H4 (cell line): ENCODE measurements around the gene H19. TPM values are rescaled to one million over a fixed set of nuclear protein-coding genes. Genes with fewer than 3 reads are reported as not detected.

Source experiments
- DNase-seq: peaks from one replicate; pipeline ENCODE4 v3.0.0-alpha.2; 2015; ENCODE audit warnings: low spot score
- total RNA-seq: library from RNA; depleted of rRNA; stranded (reverse); fragments of >200 nt; shearing (Covaris generic); gene quantifications from 2 replicates; pipeline ENCODE4 v1.2.3, GENCODE V29; 2014; rRNA removed

Gene H19
- total RNA-seq, result 0.23 and 2.9 TPM in 2 replicates

DNA sequence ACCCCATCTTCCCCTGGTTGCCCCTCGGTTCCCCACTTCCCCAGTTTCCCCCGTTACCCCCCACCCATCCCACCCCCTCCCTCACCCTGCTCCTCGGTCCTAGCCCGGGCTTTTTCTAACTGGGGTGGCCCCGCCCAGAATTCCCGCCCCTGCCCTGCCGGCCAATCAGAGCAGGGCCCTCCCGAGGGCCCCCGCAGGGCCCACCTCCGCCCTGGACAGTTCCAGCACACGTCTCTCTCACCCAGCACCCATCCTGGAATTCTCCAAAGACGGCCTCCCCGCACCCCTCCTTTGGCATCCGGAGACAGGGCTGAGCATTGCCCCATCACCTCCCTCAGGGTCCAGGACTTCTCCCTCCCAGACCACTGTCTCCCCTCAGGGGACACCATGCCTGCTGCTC lies at the start of gene H19:
Gene H19, minus strand, starts transcription at position 88 of the 400 bp plus-strand sequence.
- DNase-seq, result no peak

DNA sequence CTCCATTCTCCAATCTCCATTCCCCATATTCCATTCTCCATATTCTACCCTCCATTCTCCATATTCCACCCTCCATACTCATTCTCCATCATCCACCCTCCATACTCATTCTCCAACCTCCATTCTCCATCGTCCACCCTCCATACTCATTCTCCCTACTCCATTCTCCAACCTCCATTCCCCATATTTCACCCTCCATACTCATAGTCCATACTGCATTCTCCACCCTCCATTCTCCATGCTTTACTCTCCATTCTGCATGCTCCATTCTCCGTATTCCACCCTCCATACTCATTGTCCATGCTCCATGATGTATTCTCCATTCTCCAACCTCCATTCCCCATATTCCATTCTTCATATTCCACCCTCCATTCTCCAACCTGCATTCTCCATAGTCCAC lies 44.3 kb upstream of the H19 start:
- no peak for DNase-seq

DNA sequence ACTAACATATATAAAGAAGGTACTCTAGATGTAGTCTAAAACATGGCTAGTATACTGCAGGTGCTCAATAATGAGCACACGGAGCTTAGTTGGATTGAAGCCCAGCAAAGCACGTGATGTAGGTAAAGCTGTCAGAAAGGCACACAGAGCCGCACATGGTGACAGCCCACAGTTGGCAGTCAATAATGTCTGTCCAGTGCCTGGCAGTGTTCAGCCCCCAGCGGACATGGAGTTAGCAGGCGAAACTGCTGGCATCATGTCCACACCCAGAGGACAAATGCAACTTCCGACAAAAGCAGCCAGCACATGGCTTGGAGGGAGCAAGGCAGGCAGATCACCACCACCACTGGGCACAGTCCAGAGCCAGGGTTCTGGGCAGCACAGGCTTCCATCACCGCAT lies 43.5 kb upstream of the H19 start:
- DNase-seq, result no peak

DNA sequence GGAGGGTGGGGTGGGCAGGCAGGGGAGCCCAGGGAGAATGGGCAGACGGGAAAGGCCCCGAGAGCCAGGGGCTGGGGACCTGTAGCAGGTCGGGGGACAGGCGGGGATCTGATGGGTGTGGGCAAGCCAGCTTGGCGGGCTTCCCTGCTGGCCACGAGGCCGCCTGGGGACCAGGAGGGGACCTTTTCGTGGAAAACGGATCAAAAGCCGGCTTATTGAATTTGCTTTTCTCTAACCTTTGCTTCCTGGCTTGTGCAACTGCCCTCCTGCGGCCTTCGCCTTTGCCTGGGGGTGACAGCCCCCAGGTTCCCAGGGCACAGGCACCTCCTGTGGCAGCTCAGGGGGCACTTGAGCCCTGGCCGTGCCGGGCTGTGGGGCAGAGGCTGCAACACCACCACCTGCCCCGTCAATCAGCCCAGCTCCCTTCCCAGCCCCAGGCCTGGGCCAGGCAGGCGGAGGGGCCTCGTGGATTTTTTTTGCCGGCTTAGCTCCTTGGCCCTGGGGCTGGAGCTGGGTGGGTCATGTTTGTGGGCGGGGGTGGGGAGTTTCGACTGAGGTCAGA lies 41.6 kb upstream of the H19 start:
- no peak for DNase-seq

DNA sequence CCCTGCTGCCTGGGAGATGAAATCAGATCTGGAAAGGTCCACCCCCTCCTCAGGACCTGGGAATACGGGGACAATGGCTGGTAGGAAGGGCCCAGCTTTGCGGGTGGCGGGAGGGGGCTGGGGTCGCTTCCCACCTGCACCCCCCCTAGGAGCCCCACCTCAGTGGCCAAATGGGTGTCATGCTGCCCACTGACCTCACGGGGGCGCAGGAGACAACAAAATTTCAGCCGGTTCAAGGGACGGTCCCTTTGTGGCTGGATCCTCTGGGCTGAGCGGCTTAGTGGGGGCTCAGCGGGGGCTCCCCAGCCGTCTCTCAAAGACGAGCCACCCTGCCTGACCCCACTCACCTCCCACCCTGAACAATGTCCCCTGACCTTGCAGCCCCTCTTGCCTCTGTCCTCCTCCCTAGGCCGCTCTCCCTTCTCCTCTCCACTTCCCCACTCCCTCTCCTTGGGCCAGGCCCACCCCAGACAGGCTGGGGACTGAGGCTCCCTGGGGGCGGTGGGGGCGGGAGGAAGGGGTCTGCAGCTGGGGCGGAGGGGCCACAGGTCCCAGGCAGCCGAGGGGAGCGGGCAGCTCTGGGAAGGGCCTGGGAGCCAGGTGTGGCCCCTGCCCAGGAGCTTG lies 39.3 kb upstream of the H19 start:
- no peak for DNase-seq

DNA sequence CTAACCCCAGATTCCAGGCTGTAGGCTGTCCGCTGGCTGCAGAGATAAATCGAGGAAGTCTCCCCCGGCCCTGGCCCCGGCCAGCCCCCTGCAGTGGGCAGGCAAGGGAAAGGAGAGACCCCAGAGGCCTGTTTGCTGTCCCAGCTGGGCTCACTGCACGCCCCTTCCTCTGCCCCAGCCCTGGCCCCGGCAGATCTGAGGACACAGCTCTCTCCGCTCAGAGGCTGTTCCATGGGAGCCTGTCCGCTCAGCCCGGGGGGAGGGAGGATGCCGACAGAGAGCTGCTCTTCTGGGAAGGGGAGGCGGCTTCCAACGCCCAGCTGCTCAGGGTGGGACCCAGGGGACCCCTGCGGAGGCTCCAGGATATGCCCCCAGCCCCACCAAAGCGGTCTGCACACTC lies 37.7 kb upstream of the H19 start:
- DNase-seq, result no peak

DNA sequence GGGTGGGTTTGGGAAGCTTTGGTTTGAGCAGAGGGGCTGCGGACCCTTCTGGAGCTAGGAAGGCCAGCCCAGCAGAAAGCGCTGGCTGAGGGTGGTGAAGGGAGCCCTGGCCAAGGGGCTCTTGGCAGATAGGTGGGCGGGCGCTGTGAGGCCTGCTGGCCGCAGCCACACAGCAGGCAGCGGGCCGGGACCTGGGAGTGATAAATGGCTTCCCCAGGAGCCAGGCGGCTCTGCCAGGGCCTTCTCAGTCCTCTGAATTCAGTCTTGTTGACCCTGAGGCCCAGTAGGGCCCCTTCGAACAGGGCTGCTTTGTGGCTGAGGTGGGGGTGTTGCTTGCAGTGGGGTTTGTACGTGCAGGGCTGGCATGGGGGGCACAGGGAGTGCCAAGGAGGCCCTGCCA lies 33.4 kb upstream of the H19 start:
- DNase-seq, result no peak

DNA sequence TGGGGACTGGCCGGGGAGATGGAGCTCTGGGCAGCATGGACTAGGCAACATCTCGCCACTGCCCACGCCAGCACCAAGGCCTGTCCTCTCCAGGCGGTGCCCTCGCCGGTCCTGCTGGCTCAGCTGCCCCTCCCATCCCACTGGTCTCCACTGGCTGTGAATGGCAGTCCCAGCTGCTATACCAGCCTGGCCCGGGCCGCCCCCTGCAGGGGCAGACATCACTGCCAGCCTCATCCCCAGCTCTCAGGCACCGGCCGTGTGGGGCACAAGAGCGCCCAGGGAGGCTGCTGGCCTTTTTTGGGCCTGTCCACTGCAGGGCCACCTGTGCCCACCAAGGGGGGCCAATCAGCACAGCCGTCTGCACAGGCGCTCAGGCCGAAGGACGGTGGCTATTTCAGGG lies 30.1 kb upstream of the H19 start:
- no peak for DNase-seq

DNA sequence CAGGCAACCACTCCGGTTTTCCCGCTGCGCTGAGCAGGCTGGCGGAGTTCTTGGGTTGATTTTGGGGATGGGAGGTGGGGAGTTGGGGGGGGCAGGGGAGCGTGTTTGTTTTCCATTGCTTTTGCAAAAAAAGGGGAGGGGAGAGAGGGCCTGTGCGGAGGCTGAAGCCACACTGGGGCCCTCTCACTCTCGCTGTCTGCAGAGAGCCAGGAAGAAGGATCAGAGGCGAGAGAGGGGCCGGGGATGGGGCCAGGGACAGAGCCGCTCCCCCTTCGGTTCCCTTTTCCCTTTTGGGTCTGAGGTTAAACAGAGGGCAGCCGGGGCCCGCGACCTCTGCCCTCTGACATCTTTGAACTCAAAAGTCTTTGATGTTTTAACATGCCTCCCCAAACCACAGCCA lies 17.4 kb upstream of the H19 start:
- no peak for DNase-seq

DNA sequence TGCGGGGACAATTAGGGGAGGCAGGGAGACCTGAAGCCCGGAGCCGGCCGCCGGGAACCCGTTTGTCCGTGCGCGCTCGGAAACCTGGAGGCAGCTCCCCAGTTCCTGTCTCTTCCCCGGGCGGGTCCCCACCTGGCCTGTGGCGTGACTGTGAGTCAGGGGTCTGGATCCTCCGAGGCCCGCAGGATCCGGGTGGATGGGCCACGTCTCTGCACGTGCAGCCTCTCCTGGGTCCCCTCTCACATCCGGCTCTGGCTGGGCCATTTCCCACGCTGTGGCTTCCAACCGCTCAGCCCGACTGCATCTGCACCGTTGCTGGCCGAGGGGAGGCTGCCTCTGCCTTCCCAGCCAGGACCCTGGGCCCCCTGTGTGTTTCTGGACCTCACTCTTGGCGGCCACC lies 14.8 kb upstream of the H19 start:
- no peak for DNase-seq

DNA sequence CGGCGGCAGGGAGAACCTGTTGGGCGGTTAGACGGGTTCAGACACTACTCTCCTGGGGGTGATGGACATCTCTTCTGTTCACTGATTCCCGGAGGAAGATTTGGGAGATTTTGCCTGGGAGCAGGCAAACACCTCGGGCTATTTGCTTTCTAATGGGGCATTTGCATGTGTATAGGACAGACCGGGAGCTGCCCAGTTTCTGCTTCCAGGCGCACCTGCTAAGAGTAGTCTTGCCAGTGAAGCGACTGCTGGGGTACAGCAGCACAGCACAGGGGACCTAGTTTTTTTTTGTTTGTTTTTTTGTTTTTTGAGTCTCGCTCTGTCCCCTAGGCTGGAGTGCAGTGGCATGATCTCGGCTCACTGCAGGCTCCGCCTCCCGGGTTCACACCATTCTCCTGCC lies 6.8 kb upstream of the H19 start:
- DNase-seq, result no peak

DNA sequence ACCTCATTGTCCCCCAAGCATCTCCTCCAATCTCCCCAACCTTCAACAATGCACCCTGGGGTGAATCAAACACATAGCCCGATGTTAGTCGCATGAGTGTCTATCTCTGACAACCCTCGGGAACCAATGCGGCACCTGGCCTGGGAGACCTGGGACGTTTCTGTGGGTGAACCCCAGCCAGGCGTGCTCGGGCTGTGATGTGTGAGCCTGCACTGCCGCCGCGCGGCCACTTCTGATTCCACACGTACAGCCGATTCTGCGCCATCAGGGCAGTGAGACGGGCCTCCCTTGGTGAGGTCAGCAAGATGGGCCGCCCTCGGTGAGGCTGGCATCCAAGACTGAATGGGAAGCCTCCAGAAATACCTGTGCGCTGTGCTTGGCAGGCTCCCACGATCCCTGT lies 5.2 kb upstream of the H19 start:
- no peak for DNase-seq

DNA sequence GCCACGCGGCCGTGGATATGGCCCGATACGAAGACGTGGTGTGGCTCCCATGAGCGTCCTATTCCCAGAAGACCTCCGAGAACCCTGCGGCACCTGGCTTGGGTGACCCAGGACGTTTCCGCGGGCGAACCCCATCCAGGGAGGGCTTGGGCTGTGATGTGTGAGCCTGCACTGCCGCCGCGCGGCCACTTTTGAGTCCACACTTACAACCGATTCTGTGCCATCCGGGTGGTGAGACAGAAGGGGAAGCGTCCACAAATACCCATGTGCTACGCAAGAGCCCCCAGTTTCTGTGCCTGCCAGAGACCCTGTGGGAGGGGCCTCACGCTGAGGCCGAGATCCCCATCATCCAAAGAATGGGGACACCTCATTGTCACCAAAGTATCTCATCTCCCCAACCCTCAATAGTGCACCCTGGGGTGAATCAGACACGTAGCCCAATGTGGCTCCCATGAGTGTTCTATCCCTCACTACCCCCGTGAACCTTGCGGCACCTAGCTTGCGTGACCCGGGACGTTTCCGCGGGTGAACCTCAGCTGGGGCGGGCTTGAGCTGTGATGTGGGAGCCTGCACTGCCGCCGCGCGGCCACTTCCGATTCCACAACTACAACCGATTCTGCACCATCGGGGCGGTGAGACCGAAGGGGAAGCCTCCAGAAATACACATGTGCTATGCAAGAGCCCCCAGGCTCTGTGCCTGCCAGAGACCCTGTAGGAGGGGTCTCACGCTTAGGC lies 4.6 kb upstream of the H19 start:
- no peak for DNase-seq

DNA sequence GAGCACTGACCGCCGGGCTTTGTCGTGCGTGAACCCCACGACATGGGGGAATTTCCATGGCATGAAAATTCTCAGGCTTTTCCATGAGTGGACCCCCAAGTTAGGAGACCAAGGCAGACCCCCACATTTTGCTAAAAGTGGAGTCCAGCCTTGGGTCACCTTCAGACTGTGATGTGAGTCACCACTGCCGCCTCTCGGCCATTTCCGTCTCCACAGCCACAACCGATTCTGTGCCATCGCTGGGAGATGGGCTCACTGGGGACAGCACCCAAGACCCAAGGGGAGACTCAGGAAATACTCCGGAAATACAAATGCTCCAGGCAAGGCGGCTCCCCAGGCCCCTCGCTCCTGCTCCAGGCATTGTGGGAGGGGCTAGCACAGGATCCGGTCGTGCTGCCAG lies 1.2 kb upstream of the H19 start:
- DNase-seq, result no peak

DNA sequence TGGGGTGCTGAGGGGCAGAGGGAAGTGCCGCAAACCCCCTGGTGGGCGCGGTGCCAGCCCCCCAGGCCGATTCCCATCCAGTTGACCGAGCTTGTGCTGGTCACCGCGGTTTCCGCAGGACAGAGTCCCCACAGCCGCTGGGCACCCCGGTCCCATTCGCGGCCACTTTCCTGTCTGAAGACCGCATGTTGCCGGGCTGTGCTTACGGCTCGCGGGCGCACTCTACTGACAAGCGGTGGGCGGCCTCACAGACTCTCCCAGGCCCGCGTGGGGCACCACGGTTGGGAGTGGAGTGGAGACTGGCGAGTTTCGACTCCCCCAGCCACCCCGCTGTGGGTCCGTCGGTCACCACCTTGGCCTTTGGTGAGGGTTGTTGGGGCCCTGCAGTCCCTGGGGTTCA lies 648 bp upstream of the H19 start:
- DNase-seq, result no peak

DNA sequence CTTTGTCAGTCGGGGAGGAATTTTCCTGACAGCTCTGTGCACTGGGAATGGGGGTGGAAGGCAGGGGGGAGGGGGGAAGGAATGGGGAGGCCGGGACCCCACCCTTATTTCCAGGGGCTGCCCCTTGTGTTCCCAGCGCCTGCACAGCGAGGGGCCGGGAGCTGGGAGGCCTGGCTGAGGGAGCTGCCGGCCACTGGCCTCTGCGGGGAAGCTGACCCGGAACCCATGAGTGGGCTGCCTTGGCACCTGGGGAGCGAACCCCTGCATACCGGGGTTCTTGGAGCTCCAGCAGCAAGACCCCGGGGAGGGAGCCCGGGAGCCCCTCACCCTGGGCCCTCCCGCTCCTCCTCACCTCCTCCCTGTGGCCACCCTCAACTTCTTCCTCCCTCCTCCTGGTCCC lies 3.5 kb downstream of the H19 start:
- no peak for DNase-seq

DNA sequence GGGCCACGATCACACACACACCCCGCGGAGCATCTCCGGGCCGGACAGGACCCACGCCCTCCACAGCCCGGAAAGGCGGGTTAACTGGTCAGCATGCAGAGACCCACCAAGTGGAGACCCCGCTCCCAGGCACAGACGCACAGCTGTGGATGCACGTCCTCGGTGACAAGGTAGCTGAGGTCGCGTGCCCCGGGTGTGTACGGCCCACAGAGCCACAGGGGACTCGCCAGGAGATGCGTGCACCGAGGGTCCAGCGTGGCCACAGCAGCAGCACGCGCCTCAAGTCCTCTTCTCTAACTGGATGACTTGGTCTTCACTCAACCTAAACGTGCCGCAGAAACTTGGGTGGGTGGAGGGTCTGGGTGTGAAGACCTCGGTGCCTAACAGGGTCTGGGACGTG lies 5.5 kb downstream of the H19 start:
- DNase-seq, result no peak

DNA sequence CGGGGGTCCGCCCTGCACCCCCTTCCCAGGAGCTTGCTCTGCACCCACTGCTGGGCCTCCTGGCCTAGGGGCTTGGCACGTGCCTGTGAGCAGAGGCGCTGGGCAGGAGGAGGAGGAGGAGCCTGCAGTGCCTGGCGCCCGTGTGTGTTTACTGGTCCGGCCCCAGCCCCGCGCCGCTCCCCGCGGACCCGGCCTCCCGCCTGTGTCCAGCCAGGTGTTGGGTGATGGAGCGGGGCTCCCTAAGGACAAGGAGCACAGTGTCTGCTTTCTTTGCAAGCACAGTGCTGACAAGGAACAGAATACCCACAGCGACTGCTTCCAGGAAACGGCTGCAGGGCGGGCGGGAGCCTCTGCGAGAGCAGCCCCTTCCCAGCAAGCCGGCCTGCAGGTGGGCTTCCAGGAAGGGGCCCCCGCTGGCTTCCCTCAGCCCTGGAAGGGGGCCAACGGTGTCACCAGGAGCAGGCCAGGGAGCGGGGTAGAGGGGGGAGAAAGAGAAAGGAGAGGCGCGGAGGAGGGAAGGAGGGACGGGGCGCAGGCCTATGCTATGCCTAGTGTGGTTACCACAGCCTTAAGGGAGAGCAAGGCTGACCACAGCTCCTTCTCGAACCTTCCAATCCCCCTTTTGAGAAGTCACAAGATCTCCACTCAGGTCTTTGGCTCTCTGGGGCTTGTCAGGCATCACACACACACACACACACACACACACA lies 6.6 kb downstream of the H19 start:
- no peak for DNase-seq

DNA sequence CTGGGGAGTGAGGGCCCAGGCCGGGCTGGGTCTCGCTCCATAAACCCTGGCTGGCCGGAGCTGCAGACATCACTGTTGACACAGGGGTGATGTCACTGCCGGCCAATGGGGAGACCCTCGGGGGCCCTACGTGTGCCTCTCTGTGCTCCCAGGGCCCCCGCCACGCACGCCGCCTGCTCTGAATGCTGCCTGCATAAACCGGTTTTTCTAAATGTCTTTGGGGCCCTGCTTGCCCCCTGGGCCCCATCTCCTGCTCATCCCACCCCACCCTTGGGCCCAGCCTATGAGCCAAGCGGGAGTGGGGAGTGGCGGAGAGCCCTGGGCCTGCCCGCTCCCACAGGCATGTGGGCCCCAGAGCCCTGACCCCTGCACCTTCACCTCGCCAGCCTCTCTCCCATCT lies 7.7 kb downstream of the H19 start:
- no peak for DNase-seq

DNA sequence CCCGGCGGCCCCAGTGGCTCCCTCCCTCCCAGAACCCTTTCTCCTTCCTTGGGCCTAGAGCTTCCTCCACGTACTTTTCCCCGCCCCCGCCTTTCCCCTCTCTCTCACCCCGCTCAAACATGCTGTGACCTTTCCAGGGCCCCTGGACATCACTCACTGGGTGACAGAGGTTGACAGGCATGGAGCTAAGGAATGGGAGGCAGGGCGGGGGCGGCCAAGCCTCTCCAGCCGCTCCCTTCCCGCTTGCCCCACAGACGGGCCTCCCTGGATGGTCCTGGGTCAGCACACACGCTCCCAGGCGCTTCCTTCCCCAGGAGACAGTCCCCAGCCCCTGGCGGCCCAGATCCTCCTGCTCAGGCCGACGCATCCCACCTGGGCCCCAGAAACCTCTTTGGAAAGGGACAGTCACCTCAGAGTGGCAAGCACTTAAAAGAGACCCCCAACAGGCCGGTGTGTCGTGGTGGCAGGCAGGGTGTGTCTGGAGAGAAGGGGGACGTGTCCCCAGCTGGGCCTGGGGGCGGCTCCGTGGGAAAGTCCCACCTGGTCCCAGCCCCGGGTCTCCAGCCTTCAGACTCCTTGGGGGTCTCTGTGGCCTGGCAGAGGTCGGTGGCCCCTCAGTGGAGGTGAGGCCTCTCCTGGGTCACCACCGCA lies 8.8 kb downstream of the H19 start:
- peak; percentile 1 for DNase-seq

DNA sequence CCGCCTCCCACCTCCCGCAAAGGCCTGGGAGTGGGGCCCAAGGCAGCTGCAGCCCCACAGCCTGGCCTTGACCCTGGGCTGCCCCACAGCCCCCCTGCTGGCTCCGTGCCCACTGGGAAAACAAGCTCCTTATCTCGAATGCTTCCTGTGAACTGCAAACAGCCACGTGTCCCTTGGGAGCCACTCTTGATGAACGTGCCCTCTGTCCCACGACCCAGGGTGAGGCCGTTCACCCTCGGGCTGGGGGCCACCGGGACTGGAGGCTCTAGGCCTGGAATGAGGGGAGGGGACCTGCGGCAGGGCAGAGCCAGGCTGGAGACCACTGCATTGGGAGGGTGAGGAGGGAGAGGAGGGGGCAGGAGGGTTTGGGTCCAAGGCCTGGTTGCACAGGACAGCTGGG lies 9.5 kb downstream of the H19 start:
- no peak for DNase-seq

DNA sequence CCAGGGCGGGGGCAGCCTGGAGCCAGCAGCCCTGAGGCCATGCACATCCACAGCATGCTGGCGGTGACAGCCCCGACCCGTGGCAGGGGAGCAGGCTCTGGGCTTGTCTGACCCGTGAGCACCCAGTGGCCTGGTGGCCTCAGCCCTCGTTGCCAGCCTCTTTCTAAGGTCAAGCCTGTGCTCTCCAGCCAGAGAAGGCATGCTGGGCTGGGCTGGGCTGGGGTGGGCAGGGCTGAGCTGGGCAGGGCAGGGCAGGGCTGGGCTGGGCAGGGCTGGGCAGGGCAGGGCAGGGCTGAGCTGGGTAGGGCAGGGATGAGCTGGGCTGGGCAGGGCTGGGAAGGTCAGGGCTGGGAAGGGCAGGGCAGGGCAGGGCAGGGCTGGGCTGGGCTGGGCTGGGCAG lies 10.6 kb downstream of the H19 start:
- DNase-seq, result no peak

DNA sequence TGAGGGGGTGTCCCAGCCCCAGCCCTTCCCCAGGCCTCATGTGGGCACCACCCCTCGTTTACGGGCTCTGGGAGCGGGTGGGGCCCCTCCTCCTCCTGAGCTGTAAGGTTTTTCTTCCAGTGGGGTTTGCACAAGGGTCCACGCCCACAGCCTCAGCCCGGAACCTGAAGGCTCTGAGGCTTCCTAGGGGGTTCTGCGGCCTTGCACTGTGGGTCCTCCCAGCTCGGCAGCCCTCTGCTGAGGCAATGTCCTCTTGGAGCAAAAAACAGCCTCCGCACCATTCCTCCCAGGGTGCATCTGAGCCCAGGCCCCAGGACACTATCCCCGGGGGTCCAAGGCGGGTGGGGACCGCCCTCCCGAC lies 14.1 kb downstream of the H19 start:
- DNase-seq, result peak; percentile 0
